ENCODE measurements around the gene FRK. TPM values are rescaled to one million over a fixed set of nuclear protein-coding genes. Genes with fewer than 3 reads are reported as not detected.
A peak's percentile ranks its signal among the peaks of the same experiment; 100 is the strongest.

FRK gene
- total RNA-seq, 2 donors from 2014 or later, result 16.0 to 20.0 TPM

DNA sequence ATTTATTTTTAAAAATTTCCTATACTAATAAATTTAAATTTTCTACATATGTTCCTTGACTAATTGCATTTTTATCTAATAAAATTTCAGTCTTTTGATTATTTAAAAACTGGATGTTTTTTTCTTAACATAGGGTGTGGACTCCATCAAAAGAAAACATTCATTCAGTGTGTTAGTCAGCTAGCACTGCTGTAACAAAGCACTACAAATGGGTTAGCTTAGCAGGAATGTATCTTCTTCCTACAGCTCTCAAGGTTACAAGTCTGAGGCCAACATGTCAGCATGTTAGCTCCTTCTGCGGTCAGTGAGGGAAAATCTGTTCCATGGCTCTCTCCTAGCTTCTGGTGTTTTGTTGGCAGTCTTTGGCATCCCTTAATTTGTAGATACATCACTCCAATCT is 32.5 kb downstream of the FRK start:
- Histone ChIP-seq H3K27ac (no peak overlapping the region), H3K9me3 (no peaks in the 10 kb centered on the region), H3K4me1 (ENCODE audit: control insufficient read depth in 1 of 2, low read depth in 2 of 2) (peaks cover 40 to 61% of the 10 kb centered on the region in 2 donors), H3K4me3 (no peak overlapping the region), H3K36me3 (no peaks in the 10 kb centered on the region), H3K27me3 (replicated peaks; ENCODE audit: insufficient read depth) (no peaks in the 10 kb centered on the region)
- ATAC-seq (ENCODE audit: insufficient number of reproducible peaks, low FRiP score, low read depth) (no peak), DNase-seq (ENCODE audit: low spot score) (no peak)
- TF ChIP-seq, protein P1, sequence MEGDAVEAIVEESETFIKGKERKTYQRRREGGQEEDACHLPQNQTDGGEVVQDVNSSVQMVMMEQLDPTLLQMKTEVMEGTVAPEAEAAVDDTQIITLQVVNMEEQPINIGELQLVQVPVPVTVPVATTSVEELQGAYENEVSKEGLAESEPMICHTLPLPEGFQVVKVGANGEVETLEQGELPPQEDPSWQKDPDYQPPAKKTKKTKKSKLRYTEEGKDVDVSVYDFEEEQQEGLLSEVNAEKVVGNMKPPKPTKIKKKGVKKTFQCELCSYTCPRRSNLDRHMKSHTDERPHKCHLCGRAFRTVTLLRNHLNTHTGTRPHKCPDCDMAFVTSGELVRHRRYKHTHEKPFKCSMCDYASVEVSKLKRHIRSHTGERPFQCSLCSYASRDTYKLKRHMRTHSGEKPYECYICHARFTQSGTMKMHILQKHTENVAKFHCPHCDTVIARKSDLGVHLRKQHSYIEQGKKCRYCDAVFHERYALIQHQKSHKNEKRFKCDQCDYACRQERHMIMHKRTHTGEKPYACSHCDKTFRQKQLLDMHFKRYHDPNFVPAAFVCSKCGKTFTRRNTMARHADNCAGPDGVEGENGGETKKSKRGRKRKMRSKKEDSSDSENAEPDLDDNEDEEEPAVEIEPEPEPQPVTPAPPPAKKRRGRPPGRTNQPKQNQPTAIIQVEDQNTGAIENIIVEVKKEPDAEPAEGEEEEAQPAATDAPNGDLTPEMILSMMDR (IDR thresholded peaks at IDR 0.05), result no peak

DNA sequence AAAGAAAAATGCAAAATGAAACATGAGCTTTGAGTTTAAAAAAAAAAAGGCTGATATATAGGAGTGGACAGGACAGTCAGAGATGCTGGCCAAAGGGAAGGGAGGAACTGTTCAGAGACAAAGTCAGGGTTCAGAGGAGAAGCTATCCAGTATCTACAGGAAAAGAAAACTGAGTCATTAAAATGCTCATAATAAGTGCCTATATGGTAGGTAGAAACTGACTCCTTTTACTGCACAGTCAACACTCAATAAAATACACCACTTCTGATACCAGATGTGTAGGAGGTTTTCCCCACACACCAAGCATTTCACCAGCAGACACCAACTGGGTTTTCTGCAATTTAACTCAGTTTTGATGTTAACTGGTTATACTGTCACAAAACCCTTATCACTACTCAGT is 32.9 kb downstream of the FRK start:
- Histone ChIP-seq H3K36me3 (no peaks in the 10 kb centered on the region), H3K27ac (no peak overlapping the region)
- ATAC-seq (ENCODE audit: insufficient number of reproducible peaks, low FRiP score, low read depth), result no peak

DNA sequence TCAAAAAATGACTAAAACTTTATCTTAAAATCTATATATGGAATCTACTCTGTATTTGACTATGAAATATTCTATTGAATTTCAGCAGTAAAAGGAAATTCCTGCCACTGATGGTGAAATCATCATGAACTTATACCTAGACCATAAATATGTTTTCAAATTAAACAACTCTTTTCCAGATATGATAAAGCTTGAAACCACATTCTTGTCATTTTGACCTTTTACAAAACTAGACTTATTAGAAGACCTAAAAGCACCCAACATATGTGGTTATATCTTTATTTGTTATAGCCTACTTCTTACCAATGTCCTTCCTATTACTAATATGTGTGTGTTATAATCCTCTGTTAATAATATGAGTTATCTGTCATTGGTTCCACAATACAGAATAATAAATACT is 35.3 kb downstream of the FRK start:
- Histone ChIP-seq H3K9me3 (no peaks in the 10 kb centered on the region), H3K27ac (peak overlapping the region in 1 of 2 donors; percentile 36)

More for the DNA sequence above, 32.9 kb downstream of the FRK start:
- Histone ChIP-seq H3K4me3 (no peak overlapping the region), H3K4me1 (ENCODE audit: control insufficient read depth in 1 of 2, low read depth in 2 of 2) (peaks cover 35 to 61% of the 10 kb centered on the region in 2 donors), H3K9me3 (no peaks in the 10 kb centered on the region), H3K27me3 (replicated peaks; ENCODE audit: insufficient read depth) (no peaks in the 10 kb centered on the region)
- DNase-seq (ENCODE audit: low spot score), result no peak
- TF ChIP-seq, protein P1 (IDR thresholded peaks at IDR 0.05), result no peak

DNA sequence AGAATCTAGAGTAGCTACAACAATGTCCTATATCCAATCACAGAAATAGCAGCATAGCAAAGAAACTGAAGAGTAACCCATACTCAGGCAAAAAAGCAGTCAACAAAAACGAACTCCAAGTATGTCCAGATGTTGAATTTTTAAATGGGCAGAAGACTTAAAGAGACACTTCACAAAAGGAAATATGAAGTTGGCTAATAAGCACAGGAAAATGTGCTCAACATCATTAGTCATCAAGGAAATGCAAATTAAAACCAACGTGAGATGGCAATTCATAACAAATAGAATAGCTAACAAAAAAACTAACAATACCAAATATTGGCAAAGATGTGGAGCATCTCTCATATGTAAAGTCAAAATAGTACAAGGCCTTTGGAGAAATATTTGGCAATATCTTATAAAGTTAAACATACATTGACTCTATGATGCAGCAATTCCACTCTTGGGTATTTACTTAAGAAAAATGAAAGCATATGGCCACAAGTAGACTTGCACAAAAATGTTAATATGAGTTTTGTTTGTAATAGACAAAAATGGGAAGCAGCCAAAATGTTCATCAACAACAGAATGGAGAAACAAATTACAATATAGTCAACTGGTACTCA is 37.7 kb downstream of the FRK start:
- Histone ChIP-seq H3K4me1 (ENCODE audit: control insufficient read depth in 1 of 2, low read depth in 2 of 2) (peaks cover 12 to 37% of the 10 kb centered on the region in 2 donors), H3K9me3 (no peaks in the 10 kb centered on the region), H3K4me3 (no peak overlapping the region), H3K27me3 (replicated peaks; ENCODE audit: insufficient read depth) (no peaks in the 10 kb centered on the region), H3K27ac (no peak overlapping the region), H3K36me3 (no peaks in the 10 kb centered on the region)
- ATAC-seq (ENCODE audit: insufficient number of reproducible peaks, low FRiP score, low read depth), result no peak
- TF ChIP-seq, protein P1 (IDR thresholded peaks at IDR 0.05), result no peak
- DNase-seq (ENCODE audit: low spot score), result no peak

More for the DNA sequence above, 35.3 kb downstream of the FRK start:
- Histone ChIP-seq H3K4me3 (no peak overlapping the region), H3K27me3 (replicated peaks; ENCODE audit: insufficient read depth) (no peaks in the 10 kb centered on the region), H3K4me1 (ENCODE audit: control insufficient read depth in 1 of 2, low read depth in 2 of 2) (peaks cover 14 to 41% of the 10 kb centered on the region in 2 donors), H3K36me3 (no peaks in the 10 kb centered on the region)
- no peak for DNase-seq (ENCODE audit: low spot score)
- TF ChIP-seq, protein P1 (IDR thresholded peaks at IDR 0.05), result no peak
- no peak for ATAC-seq (ENCODE audit: insufficient number of reproducible peaks, low FRiP score, low read depth)

DNA sequence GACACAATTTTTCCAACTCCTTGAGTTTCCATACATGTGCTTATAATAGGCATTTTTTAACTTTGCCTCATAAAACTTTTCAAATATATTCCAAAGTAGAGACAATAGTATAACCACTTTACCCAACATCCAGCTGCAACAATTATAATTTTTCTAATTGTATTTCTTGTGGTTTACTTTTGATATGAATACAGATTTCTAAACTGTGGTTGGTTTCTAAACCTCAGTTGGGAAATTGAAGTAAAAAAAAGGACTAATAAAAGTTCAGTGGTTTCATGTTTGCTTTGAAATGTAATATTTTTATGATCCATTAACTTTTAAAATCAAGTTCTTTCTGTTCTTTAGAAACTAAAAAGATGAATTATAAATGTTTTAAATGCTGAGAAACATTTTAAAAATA is 40.0 kb downstream of the FRK start:
- TF ChIP-seq, protein P1 (IDR thresholded peaks at IDR 0.05), result no peak
- ATAC-seq (ENCODE audit: insufficient number of reproducible peaks, low FRiP score, low read depth) (no peak), DNase-seq (ENCODE audit: low spot score) (no peak)
- Histone ChIP-seq H3K4me1 (ENCODE audit: control insufficient read depth in 1 of 2, low read depth in 2 of 2) (peaks cover 26 to 53% of the 10 kb centered on the region in 2 donors), H3K36me3 (no peaks in the 10 kb centered on the region), H3K9me3 (no peaks in the 10 kb centered on the region), H3K4me3 (no peak overlapping the region), H3K27me3 (replicated peaks; ENCODE audit: insufficient read depth) (no peaks in the 10 kb centered on the region), H3K27ac (no peak overlapping the region)
